ENCODE results near the gene SMARCD3. TPM values are rescaled to one million over a fixed set of nuclear protein-coding genes. Genes with fewer than 3 reads are reported as not detected.

The SMARCD3 gene
- total RNA-seq, 1 donor from 2014 or later: 8.1 TPM

DNA sequence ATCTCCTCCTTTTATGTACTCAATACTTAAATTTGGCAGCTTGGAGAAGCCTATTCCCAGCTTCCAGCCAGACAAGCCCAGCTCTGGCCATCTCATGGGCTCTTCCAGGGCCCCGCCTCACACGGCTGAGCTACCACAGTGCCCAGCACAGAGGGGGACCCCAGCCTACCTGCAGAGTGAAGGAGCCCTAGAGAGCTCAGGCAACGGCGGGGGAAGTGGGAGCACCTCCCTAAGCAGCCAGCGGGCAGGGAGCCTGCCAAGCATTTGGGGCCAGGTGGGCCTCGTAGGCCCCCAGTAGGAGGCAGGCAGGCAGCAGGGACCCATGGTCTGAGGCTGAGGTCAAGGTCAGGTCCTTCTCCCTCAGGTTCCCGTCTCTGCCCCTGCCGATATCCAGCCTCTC, 29.1 kb upstream of the SMARCD3 start:
- H3K4me3 ChIP-seq (ENCODE audit: low read depth, low read length): no peak overlapping the region
- no peak for DNase-seq (ENCODE audit: low read depth)
- TF ChIP-seq, protein P1, sequence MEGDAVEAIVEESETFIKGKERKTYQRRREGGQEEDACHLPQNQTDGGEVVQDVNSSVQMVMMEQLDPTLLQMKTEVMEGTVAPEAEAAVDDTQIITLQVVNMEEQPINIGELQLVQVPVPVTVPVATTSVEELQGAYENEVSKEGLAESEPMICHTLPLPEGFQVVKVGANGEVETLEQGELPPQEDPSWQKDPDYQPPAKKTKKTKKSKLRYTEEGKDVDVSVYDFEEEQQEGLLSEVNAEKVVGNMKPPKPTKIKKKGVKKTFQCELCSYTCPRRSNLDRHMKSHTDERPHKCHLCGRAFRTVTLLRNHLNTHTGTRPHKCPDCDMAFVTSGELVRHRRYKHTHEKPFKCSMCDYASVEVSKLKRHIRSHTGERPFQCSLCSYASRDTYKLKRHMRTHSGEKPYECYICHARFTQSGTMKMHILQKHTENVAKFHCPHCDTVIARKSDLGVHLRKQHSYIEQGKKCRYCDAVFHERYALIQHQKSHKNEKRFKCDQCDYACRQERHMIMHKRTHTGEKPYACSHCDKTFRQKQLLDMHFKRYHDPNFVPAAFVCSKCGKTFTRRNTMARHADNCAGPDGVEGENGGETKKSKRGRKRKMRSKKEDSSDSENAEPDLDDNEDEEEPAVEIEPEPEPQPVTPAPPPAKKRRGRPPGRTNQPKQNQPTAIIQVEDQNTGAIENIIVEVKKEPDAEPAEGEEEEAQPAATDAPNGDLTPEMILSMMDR (conservative IDR thresholded peaks at IDR 0.05; ENCODE audit: low read depth, low read length): no peak

DNA sequence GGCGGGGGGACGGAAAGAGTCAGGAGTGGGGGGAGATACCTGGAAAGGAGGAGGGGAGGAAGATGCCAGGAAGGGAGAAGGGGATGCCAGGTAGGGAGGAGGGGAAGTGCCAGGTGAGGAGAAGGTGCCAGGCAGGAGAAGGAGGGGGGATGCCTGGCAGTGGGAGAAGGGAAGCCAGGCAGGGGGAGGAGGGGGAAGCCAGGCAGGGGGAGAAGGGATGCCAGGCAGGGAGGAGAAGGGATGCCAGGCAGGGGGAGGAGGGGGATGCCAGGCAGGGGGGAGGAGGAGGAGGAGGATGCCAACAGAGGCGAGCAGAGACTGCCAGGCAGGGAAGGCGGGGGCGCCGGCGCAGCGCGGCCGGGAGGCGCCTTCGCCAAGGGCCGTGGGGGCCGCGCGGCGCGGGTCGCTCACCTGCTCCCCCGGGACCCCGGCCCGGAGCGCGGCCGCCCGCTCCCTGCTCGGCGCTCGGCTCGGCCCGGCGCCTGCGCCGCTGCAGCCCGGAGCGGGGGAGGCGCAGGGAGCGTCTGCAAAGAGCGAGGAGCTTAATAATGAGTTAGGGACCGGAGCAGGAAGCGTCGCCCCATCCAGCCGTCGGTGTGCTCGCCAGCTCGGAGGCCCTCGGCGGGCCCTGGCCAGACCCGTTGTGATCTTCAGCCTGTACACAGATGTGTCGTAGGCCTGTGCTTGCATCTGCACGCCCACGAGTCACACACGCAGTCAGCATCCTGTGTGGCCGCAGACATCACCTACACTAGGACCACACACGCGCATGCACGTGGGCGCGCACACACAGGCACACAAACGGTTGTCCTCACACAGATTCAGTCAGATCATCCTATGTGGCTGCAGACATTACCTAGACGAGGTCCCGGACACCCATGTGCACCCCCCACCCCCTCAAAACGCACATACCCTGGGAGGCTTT, 28.4 kb upstream of the SMARCD3 start:
- TF ChIP-seq, protein P1 (conservative IDR thresholded peaks at IDR 0.05; ENCODE audit: low read depth, low read length): no peak
- peak overlapping the region; percentile 50 for H3K4me3 ChIP-seq (ENCODE audit: low read depth, low read length)
- DNase-seq (ENCODE audit: low read depth): no peak

- H3K4me3 ChIP-seq (ENCODE audit: low read depth, low read length): peak overlapping the region; percentile 50
- TF ChIP-seq, protein P1 (conservative IDR thresholded peaks at IDR 0.05; ENCODE audit: low read depth, low read length): no peak
- no peak for DNase-seq (ENCODE audit: low read depth)
These were observed 27.5 kb upstream of the SMARCD3 start for GRCh38 chr7:151275813-151276577.

GRCh38 chr7:151274936-151275812, 26.7 kb upstream of the SMARCD3 start:
- TF ChIP-seq, protein P1 (conservative IDR thresholded peaks at IDR 0.05; ENCODE audit: low read depth, low read length): no peak

DNA sequence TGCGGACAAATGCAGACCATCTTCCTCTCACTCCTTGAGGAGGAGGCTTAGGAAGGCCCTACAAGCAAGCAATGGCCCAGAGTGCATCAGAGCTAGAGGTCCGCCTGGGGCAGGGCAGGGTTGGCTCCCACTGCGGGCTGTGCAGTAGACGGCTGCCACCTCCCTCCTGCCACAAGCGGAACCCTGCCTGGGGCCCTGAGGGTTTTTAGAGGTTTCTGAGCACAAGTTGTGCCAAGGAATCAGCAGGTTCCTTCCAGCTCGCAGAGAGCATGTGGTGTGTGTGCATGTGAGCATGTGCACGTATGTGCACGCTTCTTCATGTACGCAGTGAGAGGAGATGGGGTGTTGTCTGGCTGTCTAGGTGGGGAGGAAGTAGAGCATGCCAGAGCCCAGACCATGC, 25.9 kb upstream of the SMARCD3 start:
- TF ChIP-seq, protein P1 (conservative IDR thresholded peaks at IDR 0.05; ENCODE audit: low read depth, low read length): no peak
- DNase-seq (ENCODE audit: low read depth): no peak
- no peak overlapping the region for H3K4me3 ChIP-seq (ENCODE audit: low read depth, low read length)

More at GRCh38 chr7:151274936-151275812, 26.7 kb upstream of the SMARCD3 start:
- no peak for DNase-seq (ENCODE audit: low read depth)
- H3K4me3 ChIP-seq (ENCODE audit: low read depth, low read length): no peak overlapping the region

- TF ChIP-seq, protein P1 (conservative IDR thresholded peaks at IDR 0.05; ENCODE audit: low read depth, low read length): no peak
- no peak for DNase-seq (ENCODE audit: low read depth)
- no peak overlapping the region for H3K4me3 ChIP-seq (ENCODE audit: low read depth, low read length)
These were observed 25.3 kb upstream of the SMARCD3 start for GRCh38 chr7:151273651-151274390.

Measured in epithelial cell of proximal tubule (primary cell).